A204.1 (cell line): ENCODE data around the gene GALT.

Source experiments
- FAIRE-seq: peaks from 2 replicates; lab custom pipeline; 2012; peaks lifted over from hg19 to GRCh38; lab: Jason Lieb, UNC

The GALT gene

DNA sequence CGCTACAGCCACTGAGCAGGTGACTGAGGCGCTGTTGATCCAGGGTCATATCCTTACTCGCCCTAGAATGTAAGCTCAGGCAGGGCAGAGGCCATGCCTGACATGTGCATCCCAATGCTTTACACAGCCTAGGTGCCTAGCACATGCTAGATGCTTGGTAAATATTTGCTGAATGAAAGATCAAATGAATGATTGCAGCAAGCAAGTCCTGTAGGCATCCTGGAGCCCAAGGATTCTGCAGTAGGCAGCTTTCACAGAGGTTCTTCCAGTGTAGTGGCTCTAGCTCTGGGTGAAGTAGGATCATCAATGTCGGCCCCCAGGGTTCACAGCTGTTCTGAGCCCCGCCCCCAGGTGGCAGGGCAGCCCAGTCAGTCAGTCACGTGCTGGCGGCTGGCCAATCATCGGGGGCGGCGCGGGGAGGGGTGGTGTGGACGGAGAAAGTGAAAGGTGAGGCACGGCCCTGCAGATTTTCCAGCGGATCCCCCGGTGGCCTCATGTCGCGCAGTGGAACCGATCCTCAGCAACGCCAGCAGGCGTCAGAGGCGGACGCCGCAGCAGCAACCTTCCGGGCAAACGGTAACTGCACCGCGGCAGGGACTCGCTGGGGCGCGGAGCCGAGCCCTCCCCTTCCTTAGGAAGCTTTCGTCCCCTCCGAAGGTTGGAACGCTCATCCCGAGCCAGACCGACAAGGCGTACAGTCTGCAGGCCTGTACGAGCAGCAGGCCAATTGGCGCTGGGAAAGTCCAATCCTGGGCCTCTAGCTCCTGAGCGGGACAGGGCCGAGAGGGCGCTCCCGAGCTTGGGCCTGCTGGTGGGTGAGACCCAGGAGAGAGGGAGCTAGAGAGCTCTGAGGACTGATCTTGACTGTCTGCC is at the start of gene GALT:
Gene GALT (plus strand): TSS at position 465 of the 873 bp plus-strand sequence. CDS start 30 bp downstream, at position 495.
- no peak for FAIRE-seq

- FAIRE-seq, result no peak
Measured at GRCh38 chr9:34599546-34599945, 46.9 kb upstream of the GALT start.

- FAIRE-seq, result no peak
Measured at GRCh38 chr9:34600908-34601307, 45.6 kb upstream of the GALT start.

- FAIRE-seq, result no peak
Measured at GRCh38 chr9:34601937-34602573, 44.4 kb upstream of the GALT start.

DNA sequence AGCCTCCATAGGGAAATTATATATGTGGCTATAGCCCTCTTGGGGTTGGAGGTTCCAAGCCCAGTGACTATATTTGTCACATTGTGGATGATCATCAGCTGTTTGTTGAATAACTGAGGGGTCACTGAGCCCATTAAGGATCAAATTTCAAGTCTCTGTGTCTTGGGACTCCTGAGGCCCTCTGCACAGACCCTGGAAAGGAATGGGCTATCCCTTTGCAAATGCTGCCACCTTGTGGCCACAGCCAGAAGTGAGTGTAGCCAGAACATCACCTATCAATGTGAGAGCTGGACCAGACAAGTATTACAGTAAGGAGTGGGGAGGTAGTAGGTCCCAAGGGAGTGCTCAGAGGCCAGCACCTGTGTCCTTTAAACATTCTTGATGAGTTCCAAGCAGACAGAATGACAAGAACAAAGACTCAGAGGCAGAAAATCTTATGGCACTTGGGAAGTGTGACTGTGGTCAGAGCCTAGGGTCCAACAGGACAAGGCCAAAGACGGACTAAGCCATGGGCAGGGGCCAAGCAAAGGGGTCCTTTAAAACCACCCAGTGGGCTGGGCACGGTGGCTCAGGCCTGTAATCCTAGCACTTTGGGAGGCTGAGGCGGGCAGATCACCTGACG is 42.8 kb upstream of the GALT start:
- FAIRE-seq, result peak; percentile 55

- FAIRE-seq, result no peak
Measured at GRCh38 chr9:34606190-34606589, 40.3 kb upstream of the GALT start.

DNA sequence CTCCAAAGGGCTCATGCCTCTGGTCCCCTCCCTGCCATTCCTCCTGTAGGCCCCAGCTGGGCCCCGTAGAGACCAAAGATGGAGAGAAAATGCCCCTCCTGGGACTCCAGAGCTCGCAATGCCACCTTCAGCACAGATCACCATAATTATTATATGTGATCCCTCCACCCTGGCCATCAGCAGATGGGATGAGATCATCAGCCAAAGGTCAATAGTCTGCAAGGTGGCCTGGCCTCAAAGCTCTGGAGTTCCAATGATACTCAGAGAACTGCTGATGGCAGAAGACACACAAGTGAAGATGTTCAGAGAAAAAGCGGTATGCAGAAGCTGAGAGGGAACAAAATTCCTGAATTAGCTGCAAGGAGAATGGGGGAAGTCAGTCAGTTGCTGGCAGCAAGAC is 39.6 kb upstream of the GALT start:
- FAIRE-seq, result no peak

DNA sequence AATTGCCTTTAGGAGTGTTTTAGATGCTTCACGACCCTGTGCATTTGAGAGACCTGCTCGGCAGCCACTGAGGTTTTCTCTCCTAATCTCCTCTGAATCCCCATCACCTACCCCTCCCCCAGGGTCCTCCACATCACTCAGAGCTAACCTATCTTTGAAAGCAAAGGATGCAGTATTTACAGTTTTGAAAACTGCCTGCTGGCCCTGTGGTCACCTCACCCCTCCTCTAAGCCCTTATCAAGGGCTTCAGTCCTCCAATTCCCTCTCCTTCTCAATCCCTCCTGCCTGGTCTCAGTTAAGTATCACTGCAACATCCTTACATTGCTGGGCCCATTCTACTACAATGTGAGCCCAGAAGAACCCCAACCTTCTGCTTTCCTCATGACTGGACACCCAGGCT is 39.1 kb upstream of the GALT start:
- no peak for FAIRE-seq

DNA sequence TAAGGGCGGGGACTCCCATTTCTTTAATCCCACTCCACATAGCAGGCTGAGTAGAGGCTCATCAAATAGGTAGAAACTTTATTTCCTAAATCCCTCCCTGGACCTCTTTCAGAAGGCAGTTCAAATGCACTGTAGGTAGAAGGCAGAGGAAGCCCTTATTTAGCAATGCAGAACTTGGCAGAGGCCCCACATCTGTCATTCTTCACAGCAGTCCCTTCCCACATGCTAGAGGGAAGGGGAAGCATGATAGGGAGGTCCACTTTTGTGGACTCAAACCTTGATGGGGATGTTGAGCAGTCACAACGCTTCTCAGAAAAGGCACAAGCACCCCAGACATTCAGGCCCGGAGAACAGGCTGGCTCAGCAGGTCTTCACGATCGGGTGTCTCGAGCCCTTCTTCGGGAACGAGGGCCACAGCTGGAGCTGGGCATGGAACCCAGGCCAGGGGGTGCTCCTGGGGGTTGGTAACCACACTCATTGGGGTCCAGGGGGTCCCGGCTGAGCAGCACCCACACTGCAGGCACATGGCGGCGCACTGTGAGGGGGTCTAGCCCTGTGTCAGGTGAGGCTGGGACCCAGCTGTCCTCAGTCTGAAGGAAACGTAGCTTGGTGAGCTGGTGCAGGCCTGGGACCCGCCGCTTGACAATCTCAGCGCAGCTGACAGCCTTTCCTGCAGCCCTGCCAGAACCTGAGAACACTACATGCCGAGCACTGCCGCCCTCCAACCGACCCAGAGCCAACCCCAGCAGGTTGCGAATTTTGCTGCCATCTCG is 35.9 kb upstream of the GALT start:
- FAIRE-seq, result no peak

DNA sequence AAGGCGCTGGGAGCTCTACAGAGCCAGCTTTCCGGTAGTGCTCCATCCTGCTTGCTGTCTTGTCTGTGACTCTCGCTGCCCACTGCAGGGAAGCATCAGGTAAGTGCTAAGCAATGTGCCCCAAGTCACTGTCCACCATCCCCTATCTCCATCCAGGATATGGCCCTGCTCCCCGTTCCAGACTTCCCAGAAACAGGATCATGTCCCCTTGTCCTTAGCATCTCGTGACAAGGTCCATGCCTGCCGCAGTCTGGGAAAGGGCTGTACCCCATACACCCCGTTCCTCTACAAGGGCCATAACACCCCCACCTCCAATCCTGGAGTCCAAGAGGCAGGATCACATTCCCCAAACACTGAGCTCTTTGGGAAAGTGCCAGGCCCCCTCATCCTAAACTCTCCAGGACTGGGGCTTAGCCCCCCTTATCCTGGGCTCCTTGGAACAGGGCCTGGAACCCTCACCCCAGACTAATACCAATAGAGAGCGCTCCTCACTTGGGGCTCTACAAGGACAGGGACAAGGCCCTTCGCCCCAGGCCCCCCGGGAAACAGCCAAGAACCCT is 35.1 kb upstream of the GALT start:
- FAIRE-seq, result no peak

DNA sequence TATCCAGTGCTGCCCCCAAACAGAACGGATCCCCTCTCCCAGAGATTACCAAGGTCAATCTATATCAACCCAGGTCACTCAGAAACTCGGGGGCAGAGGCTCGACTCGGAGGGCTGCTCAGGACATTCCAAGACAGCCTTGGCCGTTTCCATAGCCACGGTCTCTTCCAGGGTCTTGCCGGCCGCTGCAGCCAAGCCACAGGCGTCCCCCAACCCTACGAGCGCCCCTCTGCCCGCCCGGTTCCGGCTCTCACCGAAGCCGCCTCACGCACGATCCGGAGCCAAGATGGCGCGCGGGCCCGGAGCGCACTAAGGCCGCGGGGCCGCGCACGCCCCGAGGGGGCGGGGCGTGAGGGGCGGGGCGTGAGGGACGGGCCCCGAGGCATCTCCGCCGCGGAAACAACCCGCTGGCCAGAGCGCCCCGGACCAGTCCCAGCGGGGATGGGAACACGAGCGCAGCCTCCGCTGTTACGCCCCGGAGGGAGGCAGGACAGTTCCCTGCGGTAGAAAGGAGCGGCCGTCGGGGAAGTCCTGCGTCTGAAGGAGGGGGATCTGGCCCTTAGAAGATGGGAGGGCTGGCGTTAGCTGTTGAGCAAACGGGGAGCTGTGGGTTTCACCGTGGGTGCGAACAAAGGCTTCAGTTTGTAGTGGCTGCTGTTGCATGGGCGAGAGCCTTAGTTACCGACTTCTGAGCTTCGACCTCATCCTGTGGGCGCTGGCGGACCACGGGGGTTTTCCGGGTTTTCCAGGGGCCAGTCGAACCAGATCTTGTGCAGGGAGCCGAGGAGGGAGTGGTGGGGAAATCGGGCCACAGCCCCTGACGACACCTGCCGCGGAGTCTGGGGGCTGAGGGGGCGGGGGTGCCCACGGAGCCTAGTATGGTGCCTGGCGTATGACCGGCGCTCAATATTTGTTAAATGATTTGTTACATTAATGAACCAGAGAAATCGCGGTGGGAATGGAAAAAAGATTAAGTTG is 34.4 kb upstream of the GALT start, which contains the start of gene RPP25L:
Gene RPP25L (minus strand): TSS at position 287 of the 977 bp plus-strand sequence. CDS start 801 bp downstream, outside the sequence.
- FAIRE-seq, result no peak

- peak; percentile 39 for FAIRE-seq
Measured at GRCh38 chr9:34612788-34613390, 33.6 kb upstream of the GALT start.

DNA sequence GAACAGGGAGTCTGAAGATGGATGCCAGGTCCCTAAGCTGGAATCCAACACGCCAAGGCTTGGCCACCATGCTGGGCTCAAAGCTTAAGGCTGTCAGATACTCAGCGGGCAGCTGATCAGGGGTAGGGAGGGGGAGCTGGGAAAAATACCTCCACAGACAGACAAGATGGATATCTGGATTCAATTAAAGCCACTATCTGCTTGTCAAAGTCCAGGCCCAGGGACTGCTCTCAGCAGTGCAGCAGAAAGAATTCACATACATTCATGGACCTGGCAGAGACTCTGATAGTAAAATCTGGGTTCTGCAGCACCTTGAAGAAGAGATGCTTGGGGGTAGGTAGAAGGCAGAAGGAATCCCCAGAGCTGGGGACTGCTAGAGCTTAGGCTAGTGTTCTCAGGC is 31.3 kb upstream of the GALT start:
- FAIRE-seq, result no peak

DNA sequence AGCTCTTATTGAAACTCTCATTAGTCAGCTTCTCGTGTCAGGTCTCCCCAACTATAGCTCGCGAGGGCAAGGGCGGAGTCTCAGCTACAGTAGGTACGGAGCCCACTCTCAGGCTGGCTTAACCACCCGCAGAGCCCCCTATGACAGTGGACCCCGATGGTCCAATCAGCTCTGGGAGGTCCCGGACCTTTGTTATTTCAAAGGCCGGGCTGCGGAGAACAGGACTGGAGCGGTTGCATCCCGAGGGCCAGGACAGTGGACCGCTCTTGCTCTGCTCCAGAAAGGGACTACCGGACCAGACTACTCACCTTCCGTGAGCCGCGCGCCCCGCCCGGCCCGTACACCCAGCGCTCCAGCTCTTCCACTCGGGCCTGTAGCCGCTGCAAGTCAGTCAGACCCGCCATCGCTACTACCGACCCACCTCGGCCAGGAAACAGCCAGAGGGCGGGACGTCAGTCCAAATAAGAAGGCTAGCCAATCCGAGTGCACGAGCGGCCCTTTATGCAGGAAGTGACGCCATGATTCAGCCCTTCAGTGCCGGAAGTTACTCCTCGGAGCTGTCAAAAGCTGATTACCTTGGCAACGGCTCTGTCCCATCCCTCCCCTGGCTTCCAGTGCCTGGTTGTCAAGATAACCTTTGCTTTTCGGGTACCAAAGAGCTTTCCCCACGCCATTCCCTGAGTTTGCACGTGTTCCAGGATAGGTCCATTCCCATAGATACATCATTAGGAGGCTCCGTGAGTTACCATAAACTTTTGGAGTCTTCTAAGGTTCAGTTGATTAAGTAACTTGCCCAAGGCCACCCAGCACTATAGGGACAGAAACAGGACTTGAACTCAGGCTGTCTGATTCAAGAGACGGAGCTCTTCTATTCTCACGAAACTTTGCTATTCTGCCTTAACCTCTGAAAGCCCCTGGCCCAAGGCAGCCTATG is 26.1 kb upstream of the GALT start, which contains the start of gene DCTN3:
Gene DCTN3 (minus strand): TSS at position 435 of the 934 bp plus-strand sequence. CDS start 31 bp downstream, at position 404.
- FAIRE-seq, result peak; percentile 96

DNA sequence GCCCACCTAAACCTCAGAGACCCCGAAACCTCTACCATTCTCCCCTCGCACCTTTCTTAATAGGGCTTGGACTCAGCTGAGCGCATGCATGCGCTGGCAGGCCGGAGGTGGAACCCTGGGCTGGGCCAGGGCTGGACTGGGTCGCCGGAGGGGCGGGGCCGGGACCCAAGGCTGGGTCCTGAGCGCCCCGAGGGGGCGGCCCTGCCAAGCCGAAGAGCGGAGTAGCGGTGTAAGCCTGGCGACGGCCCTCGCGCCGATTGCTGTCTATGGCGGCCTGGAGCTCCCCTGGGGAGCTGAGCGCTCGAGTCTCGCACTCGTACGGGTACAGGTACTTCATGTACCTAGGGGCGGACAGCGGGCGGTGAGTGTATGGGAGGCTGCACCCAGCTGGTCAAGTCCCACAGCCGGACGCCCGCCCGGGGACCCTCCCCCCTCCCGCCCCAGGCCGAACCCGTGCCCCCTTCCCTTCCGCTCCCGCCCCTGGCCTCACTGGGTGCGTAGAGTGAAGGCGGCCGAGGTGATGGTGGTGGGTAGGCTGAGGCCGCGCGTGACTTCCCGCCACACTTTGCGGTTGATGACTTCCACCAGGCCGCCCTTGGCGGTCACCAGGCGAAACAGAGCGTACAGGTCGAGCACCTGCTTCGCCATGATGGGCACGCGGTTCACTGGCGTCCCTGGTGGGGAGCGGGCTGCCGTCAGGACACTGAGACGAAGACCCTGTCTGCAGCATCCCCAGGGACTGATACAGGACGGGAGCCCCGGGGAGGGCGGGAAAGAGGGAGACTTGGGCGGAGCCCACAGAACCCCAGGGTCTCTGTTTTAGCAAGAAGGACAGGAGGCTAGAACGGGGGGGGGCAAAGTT is 22.9 kb upstream of the GALT start:
- FAIRE-seq, result no peak

- no peak for FAIRE-seq
Measured at GRCh38 chr9:34624475-34625185, 21.8 kb upstream of the GALT start.

DNA sequence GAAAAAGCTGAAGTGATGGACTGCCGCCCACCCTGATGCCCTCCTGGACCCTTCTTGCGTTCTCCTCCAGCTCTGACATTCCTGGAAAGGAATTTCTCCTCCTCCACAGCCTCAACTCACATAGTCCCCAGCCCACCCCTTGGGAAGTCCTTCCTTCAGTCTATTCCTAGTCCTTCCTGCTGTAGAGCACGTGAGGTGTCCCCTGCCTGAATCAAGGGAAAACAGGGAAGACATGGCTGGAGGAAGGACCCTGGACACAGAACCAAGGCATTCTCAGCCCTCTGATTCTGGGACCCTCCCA is 21.3 kb upstream of the GALT start:
- FAIRE-seq, result no peak
